MCF 10A (cell line): ENCODE results near the gene MSI2. TPM values are rescaled to one million over a fixed set of nuclear protein-coding genes. Genes with fewer than 3 reads are reported as not detected.
A peak's percentile ranks its signal among the peaks of the same experiment; 100 is the strongest.

Source experiments
- BruUV-seq: library from RNA; stranded (reverse); fragments of 400-500 nt; replicated peaks from 2 replicates; lab custom pipeline; 2021; lab: Mats Ljungman, UMichigan
- CTCF ChIA-PET: fragments of 300-600 bp; sonication (Branson Sonifier 250); formaldehyde crosslinking; extraction: SDS; loops from one replicate; lab custom pipeline; 2021; ENCODE audit warnings: antibody characterized with exemption, inconsistent platforms; lab: Yijun Ruan, JAX
- POLR2A ChIA-PET: fragments of 300-600, 350-650 bp; sonication (Branson Sonifier 250); formaldehyde crosslinking; extraction: SDS; loops from one replicate; lab custom pipeline; 2020; ENCODE audit warnings: antibody characterized with exemption, inconsistent platforms; lab: Yijun Ruan, JAX
- DNase-seq: peaks from one replicate; pipeline ENCODE4 v3.0.0-alpha.2; 2018; ENCODE audit not compliant: unreplicated experiment
- H3K27ac Mint-ChIP-seq: one replicate; pipeline ENCODE4 v1.8.0; 2022; ENCODE audit warnings: mild to moderate bottlenecking, low read depth, mixed read lengths; ENCODE audit not compliant: unreplicated experiment
- H3K27me3 Mint-ChIP-seq: one replicate; pipeline ENCODE4 v1.8.0; 2022; ENCODE audit warnings: mixed read lengths; ENCODE audit not compliant: insufficient read depth, unreplicated experiment
- H3K36me3 Mint-ChIP-seq: one replicate; pipeline ENCODE4 v1.8.0; 2022; ENCODE audit warnings: mild to moderate bottlenecking, moderate library complexity, mixed read lengths; ENCODE audit not compliant: insufficient read depth, unreplicated experiment
- H3K4me1 Mint-ChIP-seq: one replicate; pipeline ENCODE4 v1.8.0; 2022; ENCODE audit warnings: mixed read lengths; ENCODE audit not compliant: insufficient read depth, unreplicated experiment
- H3K4me3 Mint-ChIP-seq: one replicate; pipeline ENCODE4 v1.8.0; 2022; ENCODE audit warnings: mild to moderate bottlenecking, moderate library complexity, mixed read lengths; ENCODE audit not compliant: unreplicated experiment
- H3K9me3 Mint-ChIP-seq: one replicate; pipeline ENCODE4 v1.8.0; 2022; ENCODE audit warnings: mixed read lengths; ENCODE audit not compliant: unreplicated experiment
- intact Hi-C: fragments of 100-400 bp; cut with micrococcal nuclease; formaldehyde crosslinking; loops from 2 replicates; pipeline ENCODE4 v1.14.1; 2022
- total RNA-seq: library from RNA; stranded (reverse); gene quantifications from 2 replicates; pipeline ENCODE4 v1.2.3, GENCODE V29; 2022
- TF ChIP-seq, protein P1 (sequence below): fragments of 200-600 bp; IDR thresholded peaks from one replicate; pipeline ENCODE4 v1.8.0; 2022; ENCODE audit warnings: antibody characterized with exemption, mild to moderate bottlenecking; ENCODE audit not compliant: unreplicated experiment

MSI2 gene
- total RNA-seq, 1 experiment from 2014 or later: 60.6 TPM

DNA sequence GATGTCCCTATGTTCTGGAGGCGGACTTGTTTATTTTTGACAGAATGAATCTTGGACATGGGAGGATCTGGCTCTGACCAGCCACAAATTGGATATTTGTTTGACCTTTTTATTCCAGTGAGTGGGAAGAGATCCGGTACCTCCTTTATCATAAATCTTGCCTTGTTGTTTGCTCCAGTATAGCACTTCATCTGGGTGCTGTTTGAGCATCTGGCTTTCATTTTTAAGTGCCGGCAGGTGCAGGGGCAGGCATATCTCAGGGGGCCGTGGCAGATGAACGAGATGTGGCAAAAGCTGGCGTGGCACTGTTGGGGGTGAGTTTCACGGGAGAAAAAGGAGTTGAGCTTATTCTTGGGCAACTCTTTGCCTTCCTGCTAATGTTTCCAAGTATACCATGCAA is 37.8 kb downstream of the MSI2 start:
- Mint-ChIP-seq H3K4me1 (peaks cover 24% of the 10 kb centered on the region), H3K36me3 (peaks cover 59% of the 10 kb centered on the region), H3K4me3 (no peak overlapping the region), H3K27ac (no peak overlapping the region), H3K9me3 (no peaks in the 10 kb centered on the region), H3K27me3 (no peaks in the 10 kb centered on the region)
- DNase-seq: no peak
- POLR2A ChIA-PET: no interaction called here
- TF ChIP-seq, protein P1, sequence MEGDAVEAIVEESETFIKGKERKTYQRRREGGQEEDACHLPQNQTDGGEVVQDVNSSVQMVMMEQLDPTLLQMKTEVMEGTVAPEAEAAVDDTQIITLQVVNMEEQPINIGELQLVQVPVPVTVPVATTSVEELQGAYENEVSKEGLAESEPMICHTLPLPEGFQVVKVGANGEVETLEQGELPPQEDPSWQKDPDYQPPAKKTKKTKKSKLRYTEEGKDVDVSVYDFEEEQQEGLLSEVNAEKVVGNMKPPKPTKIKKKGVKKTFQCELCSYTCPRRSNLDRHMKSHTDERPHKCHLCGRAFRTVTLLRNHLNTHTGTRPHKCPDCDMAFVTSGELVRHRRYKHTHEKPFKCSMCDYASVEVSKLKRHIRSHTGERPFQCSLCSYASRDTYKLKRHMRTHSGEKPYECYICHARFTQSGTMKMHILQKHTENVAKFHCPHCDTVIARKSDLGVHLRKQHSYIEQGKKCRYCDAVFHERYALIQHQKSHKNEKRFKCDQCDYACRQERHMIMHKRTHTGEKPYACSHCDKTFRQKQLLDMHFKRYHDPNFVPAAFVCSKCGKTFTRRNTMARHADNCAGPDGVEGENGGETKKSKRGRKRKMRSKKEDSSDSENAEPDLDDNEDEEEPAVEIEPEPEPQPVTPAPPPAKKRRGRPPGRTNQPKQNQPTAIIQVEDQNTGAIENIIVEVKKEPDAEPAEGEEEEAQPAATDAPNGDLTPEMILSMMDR: no peak
- CTCF ChIA-PET: no interaction called here
- intact Hi-C loops: no loop called here
- BruUV-seq: no TSS peak

- intact Hi-C loops: no loop called here
- Mint-ChIP-seq H3K27ac (peak overlapping the region; percentile 23), H3K27me3 (no peaks in the 10 kb centered on the region), H3K9me3 (no peaks in the 10 kb centered on the region), H3K4me1 (peaks cover 24% of the 10 kb centered on the region), H3K4me3 (no peak overlapping the region), H3K36me3 (peaks cover 63% of the 10 kb centered on the region)
- TF ChIP-seq, protein P1: no peak
- BruUV-seq: no TSS peak
- CTCF ChIA-PET: interaction anchor here (0.6 kb wide), 1 partner anchor 9 kb away, joined by 3 read pairs; no protein-coding TSS in a partner anchor
- peak; percentile 43 for DNase-seq
- POLR2A ChIA-PET: no interaction called here
Measured at GRCh38 chr17:57294629-57295501, 38.5 kb downstream of the MSI2 start.

GRCh38 chr17:57295526-57296023 is 39.3 kb downstream of the MSI2 start:
- ChIA-PET POLR2A (no interaction called here), CTCF (interaction anchor here (0.6 kb wide), 1 partner anchor 9 kb away, joined by 3 read pairs; no protein-coding TSS in a partner anchor)
- DNase-seq: no peak
- no peaks in the 10 kb centered on the region for H3K9me3 Mint-ChIP-seq
- H3K4me3 Mint-ChIP-seq: no peak overlapping the region
- intact Hi-C loops: no loop called here
- no TSS peak for BruUV-seq
- H3K27ac Mint-ChIP-seq: peak overlapping the region; percentile 23
- TF ChIP-seq, protein P1: no peak
- peaks cover 67% of the 10 kb centered on the region for H3K36me3 Mint-ChIP-seq
- peaks cover 24% of the 10 kb centered on the region for H3K4me1 Mint-ChIP-seq
- no peaks in the 10 kb centered on the region for H3K27me3 Mint-ChIP-seq

- BruUV-seq: no TSS peak
- no peaks in the 10 kb centered on the region for H3K9me3 Mint-ChIP-seq
- no peaks in the 10 kb centered on the region for H3K27me3 Mint-ChIP-seq
- CTCF ChIA-PET: interaction anchor here (0.7 kb wide), 1 partner anchor 144 kb away, joined by 4 read pairs; no protein-coding TSS in a partner anchor
- no peak for DNase-seq
- no peak overlapping the region for H3K4me3 Mint-ChIP-seq
- H3K4me1 Mint-ChIP-seq: peaks cover 24% of the 10 kb centered on the region
- POLR2A ChIA-PET: no interaction called here
- TF ChIP-seq, protein P1: no peak
- peak overlapping the region; percentile 23 for H3K27ac Mint-ChIP-seq
- H3K36me3 Mint-ChIP-seq: peaks cover 70% of the 10 kb centered on the region
- intact Hi-C loops: no loop called here
Measured at GRCh38 chr17:57296231-57296630, 39.9 kb downstream of the MSI2 start.
